Fibroblast of lung (primary cell): Measurements from ENCODE around the gene MYMX. TPM values are rescaled to one million over a fixed set of nuclear protein-coding genes. Genes with fewer than 3 reads are reported as not detected.

ENCODE experiments used
- DNase-seq, 2 donors: peaks; one replicate each; pipeline versions ENCODE4 v3.0.0 to v3.0.0-alpha.2; 2010; ENCODE audit warnings: low read depth in 2 of 2
- H2AFZ ChIP-seq: 2 replicates; pipeline ENCODE4 v1.5.1; 2012; ENCODE audit warnings: low read length, control low read depth, inconsistent platforms
- H3K27ac ChIP-seq: 2 replicates; pipeline ENCODE4 v1.5.1; 2011; ENCODE audit warnings: low read length, control low read depth; ENCODE audit not compliant: insufficient read depth
- H3K27me3 ChIP-seq: 2 replicates; pipeline ENCODE4 v1.5.1; 2011; ENCODE audit warnings: mild to moderate bottlenecking, low read length; ENCODE audit not compliant: control insufficient read depth, insufficient read depth
- H3K36me3 ChIP-seq: 2 replicates; pipeline ENCODE4 v1.5.1; 2011; ENCODE audit warnings: low read length; ENCODE audit not compliant: control insufficient read depth, insufficient read depth
- H3K4me1 ChIP-seq: 2 replicates; pipeline ENCODE4 v1.5.1; 2011; ENCODE audit warnings: low read length; ENCODE audit not compliant: control insufficient read depth, insufficient read depth; ENCODE audit errors: extremely low read depth
- H3K4me2 ChIP-seq: 2 replicates; pipeline ENCODE4 v1.5.1; 2011; ENCODE audit warnings: low read length, control low read depth; ENCODE audit not compliant: insufficient read depth; ENCODE audit errors: extremely low read depth
- H3K4me3 ChIP-seq, 4 experiments: fragments of 200-600 bp in 1 of 4; sonication (generic) in 1 of 4; replicated peaks in 1 of 4; 2 replicates each; pipeline ENCODE4 v1.5.1; 2011 to 2016; ENCODE audit warnings: low read length in 4 of 4, low read depth in 3 of 4, mild to moderate bottlenecking in 3 of 4, control low read depth in 2 of 4, inconsistent platforms in 1 of 4, mixed read lengths in 1 of 4; ENCODE audit not compliant: insufficient read depth in 1 of 4; ENCODE audit errors: control extremely low read depth in 1 of 4
- H3K79me2 ChIP-seq: 2 replicates; pipeline ENCODE4 v1.5.1; 2012; ENCODE audit warnings: mild to moderate bottlenecking, low read length, inconsistent platforms; ENCODE audit not compliant: control insufficient read depth, insufficient read depth
- H3K9ac ChIP-seq: 2 replicates; pipeline ENCODE4 v1.5.1; 2011; ENCODE audit warnings: mild to moderate bottlenecking, low read length, control low read depth; ENCODE audit not compliant: insufficient read depth
- H3K9me3 ChIP-seq: 2 replicates; pipeline ENCODE4 v1.5.1; 2012; ENCODE audit warnings: low read depth, low read length; ENCODE audit not compliant: control insufficient read depth, insufficient read depth
- H4K20me1 ChIP-seq: 2 replicates; pipeline ENCODE4 v1.5.1; 2011; ENCODE audit warnings: low read length; ENCODE audit not compliant: control insufficient read depth, insufficient read depth; ENCODE audit errors: extremely low read depth
- EZH2 ChIP-seq: IDR thresholded peaks from 2 replicates; pipeline ENCODE4 v1.5.1; 2012; ENCODE audit warnings: low read length, control low read depth, mild to moderate bottlenecking; ENCODE audit errors: missing control alignments
- polyA plus RNA-seq, 2 donors: library from polyadenylated mRNA; depleted of rRNA in 1 of 2; stranded (reverse) in 1 of 2; unstranded in 1 of 2; fragments of >200 nt; gene quantifications; 2 replicates each; pipeline ENCODE4 v1.2.1, GENCODE V29; 2011 to 2012; ENCODE audit warnings: missing spikeins in 1 of 2
- total RNA-seq: library from RNA; depleted of rRNA; stranded (reverse); fragments of >200 nt; gene quantifications from 2 replicates; pipeline ENCODE4 v1.2.1, GENCODE V29; 2014
- TF ChIP-seq, protein P1 (sequence below), 2 donors: IDR thresholded peaks in 1 of 2; conservative IDR thresholded peaks in 1 of 2; 1 replicate in 1 of 2; 2 replicates in 1 of 2; pipeline ENCODE4 v1.5.1; 2011 to 2012; ENCODE audit warnings: low read length in 2 of 2, control low read depth in 1 of 2, inconsistent platforms in 1 of 2, low read depth in 1 of 2, mild to moderate bottlenecking in 1 of 2

MYMX gene
- total and polyA plus RNA-seq, 2 donors (not counting 1 experiment from before 2014, with no cell fraction given), result not detected

DNA sequence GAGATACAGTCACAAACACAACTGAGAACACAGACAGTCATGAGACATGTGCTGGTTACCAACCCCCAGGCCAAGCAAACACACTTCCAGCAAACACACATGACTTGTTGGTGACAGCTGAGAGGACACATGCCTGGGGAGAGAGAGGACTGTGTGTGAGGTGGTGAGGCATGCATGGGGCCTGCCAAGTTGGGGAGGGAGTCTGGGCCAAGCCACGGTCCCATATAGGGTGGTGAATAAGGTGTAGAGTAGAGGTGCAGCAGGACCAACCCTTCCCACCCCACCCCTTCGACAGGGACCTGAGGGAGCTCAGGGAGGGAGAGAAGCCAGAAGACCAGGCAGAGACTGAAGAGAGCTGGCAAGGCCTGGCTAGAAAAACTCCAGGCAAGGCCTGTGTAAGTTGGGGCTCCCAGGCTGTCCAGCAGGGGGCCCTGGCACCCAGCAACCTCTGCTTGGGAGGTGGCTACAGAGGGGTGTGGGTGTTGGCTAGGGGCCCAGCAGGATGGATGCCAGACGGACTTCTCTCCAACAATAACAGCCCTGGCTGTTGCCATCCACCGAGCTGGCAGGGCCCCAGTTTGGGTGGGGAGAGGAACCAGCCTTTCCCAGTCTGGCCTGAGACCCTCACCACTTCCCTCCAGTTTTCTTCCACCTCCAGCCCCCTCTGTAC lies 4.7 kb downstream of the MYMX start:
- Histone ChIP-seq H3K4me3 (no peak overlapping the region), H3K9ac (no peak overlapping the region), H2AFZ (no peak overlapping the region), H3K27ac (no peak overlapping the region), H3K9me3 (no peaks in the 10 kb centered on the region), H3K79me2 (peaks cover 4% of the 10 kb centered on the region), H3K27me3 (no peaks in the 10 kb centered on the region), H3K36me3 (no peaks in the 10 kb centered on the region), H3K4me2 (peak overlapping the region; percentile 13), H3K4me1 (peaks cover 24% of the 10 kb centered on the region), H4K20me1 (no peaks in the 10 kb centered on the region)
- TF ChIP-seq, protein P1, sequence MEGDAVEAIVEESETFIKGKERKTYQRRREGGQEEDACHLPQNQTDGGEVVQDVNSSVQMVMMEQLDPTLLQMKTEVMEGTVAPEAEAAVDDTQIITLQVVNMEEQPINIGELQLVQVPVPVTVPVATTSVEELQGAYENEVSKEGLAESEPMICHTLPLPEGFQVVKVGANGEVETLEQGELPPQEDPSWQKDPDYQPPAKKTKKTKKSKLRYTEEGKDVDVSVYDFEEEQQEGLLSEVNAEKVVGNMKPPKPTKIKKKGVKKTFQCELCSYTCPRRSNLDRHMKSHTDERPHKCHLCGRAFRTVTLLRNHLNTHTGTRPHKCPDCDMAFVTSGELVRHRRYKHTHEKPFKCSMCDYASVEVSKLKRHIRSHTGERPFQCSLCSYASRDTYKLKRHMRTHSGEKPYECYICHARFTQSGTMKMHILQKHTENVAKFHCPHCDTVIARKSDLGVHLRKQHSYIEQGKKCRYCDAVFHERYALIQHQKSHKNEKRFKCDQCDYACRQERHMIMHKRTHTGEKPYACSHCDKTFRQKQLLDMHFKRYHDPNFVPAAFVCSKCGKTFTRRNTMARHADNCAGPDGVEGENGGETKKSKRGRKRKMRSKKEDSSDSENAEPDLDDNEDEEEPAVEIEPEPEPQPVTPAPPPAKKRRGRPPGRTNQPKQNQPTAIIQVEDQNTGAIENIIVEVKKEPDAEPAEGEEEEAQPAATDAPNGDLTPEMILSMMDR (conservative IDR thresholded peaks at IDR 0.05 in 1 of 2, IDR thresholded peaks at IDR 0.05 in 1 of 2; ENCODE audit: low read depth in 1 of 2, low read length in 2 of 2), result peak; percentile 54 to 90
- no peak for TF ChIP-seq EZH2
- DNase-seq, result peak; percentile 71 to 84

DNA sequence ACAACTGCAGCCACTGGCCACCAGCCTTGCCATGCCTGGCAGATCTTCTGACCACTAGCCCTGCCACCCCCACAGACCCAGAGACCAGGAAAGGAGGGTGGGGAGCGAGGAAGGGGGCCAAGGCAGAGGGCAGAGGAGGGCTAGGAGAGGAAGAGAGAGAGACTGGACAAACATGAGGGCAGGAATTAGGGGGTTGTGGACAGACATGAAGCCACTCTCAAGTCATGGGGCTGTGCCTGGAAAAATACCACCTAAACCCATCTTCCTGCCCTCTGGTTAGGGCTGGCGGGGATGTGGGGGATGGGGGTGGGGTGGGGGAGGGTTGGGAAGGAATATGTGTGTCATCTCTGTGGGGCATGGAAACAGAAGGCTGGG lies 5.2 kb downstream of the MYMX start:
- H3K27me3 ChIP-seq, result no peaks in the 10 kb centered on the region
- no peak overlapping the region for H3K9ac ChIP-seq
- TF ChIP-seq EZH2, result no peak
- TF ChIP-seq, protein P1 (conservative IDR thresholded peaks at IDR 0.05 in 1 of 2, IDR thresholded peaks at IDR 0.05 in 1 of 2; ENCODE audit: low read depth in 1 of 2, low read length in 2 of 2), result no peak
- no peaks in the 10 kb centered on the region for H3K9me3 ChIP-seq
- peak overlapping the region; percentile 13 for H3K4me2 ChIP-seq
- H4K20me1 ChIP-seq, result no peaks in the 10 kb centered on the region
- DNase-seq, result no peak
- H3K27ac ChIP-seq, result no peak overlapping the region
- H3K4me3 ChIP-seq, result no peak overlapping the region
- H3K36me3 ChIP-seq, result no peaks in the 10 kb centered on the region
- H3K4me1 ChIP-seq, result peaks cover 26% of the 10 kb centered on the region
- H3K79me2 ChIP-seq, result peaks cover 4% of the 10 kb centered on the region
- H2AFZ ChIP-seq, result no peak overlapping the region

DNA sequence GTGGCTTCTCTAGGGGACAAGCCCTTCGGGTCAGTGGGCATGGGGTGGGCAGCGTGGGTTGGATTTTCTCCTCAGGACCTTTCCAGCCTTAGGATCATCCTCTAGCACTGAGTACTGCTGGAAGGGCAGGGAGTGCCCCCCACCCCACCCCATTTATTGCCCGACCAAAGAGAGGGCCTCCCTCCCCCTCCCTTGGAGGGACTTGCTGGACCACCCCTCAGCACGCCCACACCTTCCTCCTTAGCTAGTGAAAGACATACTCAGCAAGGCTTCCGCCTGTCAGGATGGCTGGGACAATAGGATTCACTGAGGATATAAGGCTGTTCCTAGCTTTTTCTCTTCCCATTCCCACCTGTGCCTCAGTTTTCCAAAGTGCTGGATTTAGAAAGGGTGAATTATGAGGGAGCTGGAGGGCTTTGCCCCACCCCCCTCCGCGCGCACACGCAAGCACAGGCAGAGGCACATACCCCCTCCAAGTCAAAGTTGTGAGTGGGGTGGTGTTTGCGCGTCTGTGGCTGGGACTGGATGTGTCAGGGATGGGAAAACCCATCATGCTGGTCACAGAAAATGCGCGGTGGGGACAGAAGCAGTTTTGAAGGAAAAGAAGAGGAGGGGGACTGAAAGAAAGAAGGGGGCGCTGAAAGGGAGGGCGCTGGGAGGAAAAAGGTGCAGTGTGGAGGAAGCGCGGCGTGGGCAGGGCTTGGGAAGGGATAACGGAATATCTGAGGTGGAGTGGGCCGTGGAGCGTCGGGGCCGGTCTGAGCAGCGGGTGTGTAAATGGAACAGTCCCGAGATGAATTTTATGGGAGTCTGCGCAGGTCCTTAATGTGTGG lies 6.0 kb downstream of the MYMX start:
- no peak for TF ChIP-seq EZH2
- TF ChIP-seq, protein P1 (conservative IDR thresholded peaks at IDR 0.05 in 1 of 2, IDR thresholded peaks at IDR 0.05 in 1 of 2; ENCODE audit: low read depth in 1 of 2, low read length in 2 of 2), result no peak
- Histone ChIP-seq H3K27me3 (no peaks in the 10 kb centered on the region), H3K9me3 (no peaks in the 10 kb centered on the region), H3K9ac (no peak overlapping the region), H4K20me1 (no peaks in the 10 kb centered on the region), H3K27ac (no peak overlapping the region), H2AFZ (peak overlapping the region; percentile 64), H3K4me2 (peak overlapping the region; percentile 67), H3K36me3 (no peaks in the 10 kb centered on the region), H3K4me3 (peak overlapping the region; percentile 20 to 61 (median 33)), H3K4me1 (peaks cover 25% of the 10 kb centered on the region), H3K79me2 (peaks cover 4% of the 10 kb centered on the region)
- no peak for DNase-seq
